ENCODE results near the gene CNTNAP2. TPM values are rescaled to one million over a fixed set of nuclear protein-coding genes. Genes with fewer than 3 reads are reported as not detected.

Gene CNTNAP2
- total and polyA plus RNA-seq, 2 donors (not counting 1 experiment from before 2014, with no cell fraction given), result not detected

- no peak for DNase-seq (ENCODE audit: low read depth in 2 of 2)
- no peaks in the 10 kb centered on the region for H3K9me3 ChIP-seq (ENCODE audit: control insufficient read depth, insufficient read depth, low read depth, low read length)
- no peak overlapping the region for H3K9ac ChIP-seq (ENCODE audit: insufficient read depth, low read length)
- H3K36me3 ChIP-seq (ENCODE audit: control insufficient read depth, insufficient read depth, low read length), result no peaks in the 10 kb centered on the region
- TF ChIP-seq CTCF (conservative IDR thresholded peaks at IDR 0.05 in 1 of 2, IDR thresholded peaks at IDR 0.05 in 1 of 2; ENCODE audit: low read depth in 1 of 2, low read length in 2 of 2) (no peak), EZH2 (IDR thresholded peaks at IDR 0.05; ENCODE audit: low read length, missing control alignments) (no peak)
- H3K4me2 ChIP-seq (ENCODE audit: extremely low read depth, insufficient read depth, low read length), result no peak overlapping the region
- no peak overlapping the region for H3K4me3 ChIP-seq (replicated peaks in 1 of 4; ENCODE audit: control extremely low read depth in 1 of 4, insufficient read depth in 1 of 4, low read depth in 3 of 4, low read length in 4 of 4)
- H3K27me3 ChIP-seq (ENCODE audit: control insufficient read depth, insufficient read depth, low read length), result no peaks in the 10 kb centered on the region
- no peaks in the 10 kb centered on the region for H4K20me1 ChIP-seq (ENCODE audit: control insufficient read depth, extremely low read depth, insufficient read depth, low read length)
- H3K79me2 ChIP-seq (ENCODE audit: control insufficient read depth, insufficient read depth, low read length), result no peaks in the 10 kb centered on the region
- H2AFZ ChIP-seq (ENCODE audit: low read length), result no peak overlapping the region
- H3K4me1 ChIP-seq (ENCODE audit: control insufficient read depth, extremely low read depth, insufficient read depth, low read length), result no peaks in the 10 kb centered on the region
- no peak overlapping the region for H3K27ac ChIP-seq (ENCODE audit: insufficient read depth, low read length)
Observed at GRCh38 chr7:147033641-147034040, 917.0 kb downstream of the CNTNAP2 start.

- H4K20me1 ChIP-seq (ENCODE audit: control insufficient read depth, extremely low read depth, insufficient read depth, low read length), result no peaks in the 10 kb centered on the region
- no peak overlapping the region for H3K4me2 ChIP-seq (ENCODE audit: extremely low read depth, insufficient read depth, low read length)
- TF ChIP-seq EZH2 (IDR thresholded peaks at IDR 0.05; ENCODE audit: low read length, missing control alignments) (no peak), CTCF (conservative IDR thresholded peaks at IDR 0.05 in 1 of 2, IDR thresholded peaks at IDR 0.05 in 1 of 2; ENCODE audit: low read depth in 1 of 2, low read length in 2 of 2) (no peak)
- H3K4me1 ChIP-seq (ENCODE audit: control insufficient read depth, extremely low read depth, insufficient read depth, low read length), result no peaks in the 10 kb centered on the region
- no peak overlapping the region for H3K27ac ChIP-seq (ENCODE audit: insufficient read depth, low read length)
- no peaks in the 10 kb centered on the region for H3K36me3 ChIP-seq (ENCODE audit: control insufficient read depth, insufficient read depth, low read length)
- no peaks in the 10 kb centered on the region for H3K79me2 ChIP-seq (ENCODE audit: control insufficient read depth, insufficient read depth, low read length)
- no peak overlapping the region for H3K9ac ChIP-seq (ENCODE audit: insufficient read depth, low read length)
- H2AFZ ChIP-seq (ENCODE audit: low read length), result no peak overlapping the region
- DNase-seq (ENCODE audit: low read depth in 2 of 2), result no peak
- no peaks in the 10 kb centered on the region for H3K27me3 ChIP-seq (ENCODE audit: control insufficient read depth, insufficient read depth, low read length)
- no peak overlapping the region for H3K4me3 ChIP-seq (replicated peaks in 1 of 4; ENCODE audit: control extremely low read depth in 1 of 4, insufficient read depth in 1 of 4, low read depth in 3 of 4, low read length in 4 of 4)
- no peaks in the 10 kb centered on the region for H3K9me3 ChIP-seq (ENCODE audit: control insufficient read depth, insufficient read depth, low read depth, low read length)
Observed at GRCh38 chr7:147041438-147041837, 924.8 kb downstream of the CNTNAP2 start.

GRCh38 chr7:147044941-147045340, 928.3 kb downstream of the CNTNAP2 start:
- Histone ChIP-seq H3K4me1 (ENCODE audit: control insufficient read depth, extremely low read depth, insufficient read depth, low read length) (no peaks in the 10 kb centered on the region), H3K27ac (ENCODE audit: insufficient read depth, low read length) (no peak overlapping the region), H3K27me3 (ENCODE audit: control insufficient read depth, insufficient read depth, low read length) (no peaks in the 10 kb centered on the region), H2AFZ (ENCODE audit: low read length) (no peak overlapping the region), H3K9ac (ENCODE audit: insufficient read depth, low read length) (no peak overlapping the region), H3K4me3 (replicated peaks in 1 of 4; ENCODE audit: control extremely low read depth in 1 of 4, insufficient read depth in 1 of 4, low read depth in 3 of 4, low read length in 4 of 4) (no peak overlapping the region), H3K9me3 (ENCODE audit: control insufficient read depth, insufficient read depth, low read depth, low read length) (no peaks in the 10 kb centered on the region), H4K20me1 (ENCODE audit: control insufficient read depth, extremely low read depth, insufficient read depth, low read length) (no peaks in the 10 kb centered on the region), H3K79me2 (ENCODE audit: control insufficient read depth, insufficient read depth, low read length) (no peaks in the 10 kb centered on the region), H3K4me2 (ENCODE audit: extremely low read depth, insufficient read depth, low read length) (no peak overlapping the region), H3K36me3 (ENCODE audit: control insufficient read depth, insufficient read depth, low read length) (no peaks in the 10 kb centered on the region)
- DNase-seq (ENCODE audit: low read depth in 2 of 2), result no peak
- TF ChIP-seq CTCF (conservative IDR thresholded peaks at IDR 0.05 in 1 of 2, IDR thresholded peaks at IDR 0.05 in 1 of 2; ENCODE audit: low read depth in 1 of 2, low read length in 2 of 2) (no peak), EZH2 (IDR thresholded peaks at IDR 0.05; ENCODE audit: low read length, missing control alignments) (no peak)

Data from fibroblast of lung (primary cell).